Cortex of kidney (tissue), 1 donor: Measurements from ENCODE around the gene FHAD1.
"Not testable (repeated sequence)": the region's sequence is repeated elsewhere in the genome, so short reads cannot be mapped to it uniquely, and the experiment has no call there.

Experiments
- DNase-seq: peaks from one replicate; lab custom pipeline; 2025; lab: John Stamatoyannopoulos, UW

Gene FHAD1

GRCh38 chr1:15418806-15419515 is 171.9 kb downstream of the FHAD1 start:
- DNase-seq, result no peak

- DNase-seq, result no peak
Observed at GRCh38 chr1:15420853-15421465, 173.9 kb downstream of the FHAD1 start.

GRCh38 chr1:15422871-15423270 is 175.8 kb downstream of the FHAD1 start:
- DNase-seq, result no peak

GRCh38 chr1:15423355-15424077 is 176.5 kb downstream of the FHAD1 start:
- DNase-seq, result no peak

DNA sequence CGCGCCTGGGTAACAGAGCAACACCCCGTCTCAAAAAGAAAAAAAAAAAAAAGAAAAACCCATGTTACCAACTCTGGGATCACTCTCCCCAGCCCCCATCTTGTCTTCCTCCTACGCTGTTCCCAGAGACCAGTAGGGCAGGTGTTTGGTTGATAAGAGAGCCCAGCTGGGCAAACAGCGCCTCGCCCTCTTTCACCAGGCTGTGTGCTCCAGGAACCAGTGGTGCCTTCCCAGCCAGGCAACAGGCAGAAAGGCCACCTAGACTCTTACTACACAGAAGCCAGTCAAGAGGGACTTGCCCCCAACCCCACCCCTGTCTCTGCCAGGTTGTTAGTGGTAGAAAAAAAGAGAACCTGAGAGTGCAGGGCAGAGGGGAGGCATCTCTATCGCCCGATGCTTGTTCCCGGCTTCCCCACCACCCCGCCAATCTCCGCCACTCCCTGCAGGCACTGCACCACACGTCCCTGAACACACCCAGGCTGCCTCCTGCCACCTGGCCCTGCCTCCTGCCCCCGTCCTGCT is 177.2 kb downstream of the FHAD1 start:
- DNase-seq, result no peak

GRCh38 chr1:15424981-15425380 is 178.0 kb downstream of the FHAD1 start:
- no peak for DNase-seq

- DNase-seq, result no peak
Observed at GRCh38 chr1:15425521-15425920, 178.5 kb downstream of the FHAD1 start.

GRCh38 chr1:15425958-15426357 is 178.9 kb downstream of the FHAD1 start:
- DNase-seq, result no peak

DNA sequence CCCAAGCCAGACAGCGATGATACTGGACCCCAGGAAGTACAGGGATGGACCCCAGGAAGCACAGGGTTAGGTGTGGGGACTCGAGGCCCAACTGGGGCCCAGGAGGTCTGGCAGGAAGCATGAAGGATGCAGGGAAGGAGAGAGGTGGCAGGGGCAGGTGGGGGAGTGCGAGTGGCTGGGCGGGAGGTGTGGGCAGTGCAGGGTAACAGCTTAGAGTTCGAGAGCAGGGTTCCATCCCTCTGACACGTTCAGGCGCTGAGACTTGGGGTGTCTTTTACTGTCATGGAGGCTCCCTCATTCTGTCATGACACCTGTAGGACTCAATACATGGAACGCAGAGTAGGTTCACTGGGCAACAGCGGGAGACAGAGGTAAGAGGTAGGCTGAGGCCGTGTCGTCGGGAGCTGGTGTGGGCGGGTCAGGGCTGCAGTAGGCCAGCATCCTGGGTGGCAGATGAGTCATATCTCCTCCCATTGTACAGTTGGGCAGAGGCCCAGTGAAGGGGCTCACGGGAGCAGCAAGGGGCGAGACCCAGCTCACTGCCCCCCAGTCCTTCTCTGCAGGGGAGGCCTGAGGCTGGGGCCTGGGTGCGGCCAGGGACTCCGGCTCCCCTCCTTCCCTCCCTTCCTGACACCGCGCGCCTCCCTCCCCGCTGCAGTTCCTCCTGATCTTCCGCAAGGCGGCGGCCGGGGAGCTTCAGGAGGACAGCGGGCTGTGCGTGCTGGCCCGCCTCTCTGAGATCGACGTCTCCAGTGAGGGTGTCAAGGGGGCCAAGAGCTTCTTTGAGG is 179.7 kb downstream of the FHAD1 start:
- DNase-seq, result no peak

DNA sequence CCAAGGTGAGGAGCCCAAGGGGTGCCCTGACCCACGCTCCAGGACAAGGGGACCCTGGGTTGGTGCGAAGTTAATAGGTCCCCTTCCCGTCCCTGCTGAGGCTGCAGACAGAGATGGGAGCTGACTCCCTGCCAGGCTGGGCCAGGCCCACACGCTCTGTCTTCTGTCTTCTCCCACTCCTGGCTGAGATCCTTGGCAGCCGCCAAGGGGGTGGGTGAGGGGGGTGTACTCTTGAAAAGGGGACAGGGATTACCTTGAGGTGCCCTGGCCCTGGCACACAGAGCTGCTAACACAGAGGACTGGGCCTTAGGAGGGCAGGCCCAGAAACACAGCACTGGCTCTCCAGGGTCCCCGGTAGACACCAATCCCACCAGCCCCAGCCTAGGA is 180.2 kb downstream of the FHAD1 start:
- no peak for DNase-seq

DNA sequence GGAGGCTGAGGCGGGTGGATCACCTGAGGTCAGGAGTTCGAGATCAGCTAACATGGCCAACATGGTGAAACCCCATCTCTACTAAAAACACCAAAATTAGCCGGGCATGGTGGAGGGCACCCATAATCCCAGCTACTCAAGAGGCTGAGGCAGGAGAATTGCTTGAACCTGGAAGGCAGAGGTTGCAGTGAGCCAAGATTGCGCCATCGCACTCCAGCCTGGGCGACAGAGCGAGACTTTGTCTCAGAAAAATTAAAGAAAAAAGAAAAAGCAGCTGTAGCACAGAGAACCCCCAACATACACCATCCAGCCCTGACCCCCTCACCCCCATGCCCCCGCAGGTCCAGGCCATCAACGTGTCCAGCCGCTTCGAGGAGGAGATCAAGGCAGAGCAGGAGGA is 181.2 kb downstream of the FHAD1 start:
- DNase-seq, result not testable (repeated sequence)

DNA sequence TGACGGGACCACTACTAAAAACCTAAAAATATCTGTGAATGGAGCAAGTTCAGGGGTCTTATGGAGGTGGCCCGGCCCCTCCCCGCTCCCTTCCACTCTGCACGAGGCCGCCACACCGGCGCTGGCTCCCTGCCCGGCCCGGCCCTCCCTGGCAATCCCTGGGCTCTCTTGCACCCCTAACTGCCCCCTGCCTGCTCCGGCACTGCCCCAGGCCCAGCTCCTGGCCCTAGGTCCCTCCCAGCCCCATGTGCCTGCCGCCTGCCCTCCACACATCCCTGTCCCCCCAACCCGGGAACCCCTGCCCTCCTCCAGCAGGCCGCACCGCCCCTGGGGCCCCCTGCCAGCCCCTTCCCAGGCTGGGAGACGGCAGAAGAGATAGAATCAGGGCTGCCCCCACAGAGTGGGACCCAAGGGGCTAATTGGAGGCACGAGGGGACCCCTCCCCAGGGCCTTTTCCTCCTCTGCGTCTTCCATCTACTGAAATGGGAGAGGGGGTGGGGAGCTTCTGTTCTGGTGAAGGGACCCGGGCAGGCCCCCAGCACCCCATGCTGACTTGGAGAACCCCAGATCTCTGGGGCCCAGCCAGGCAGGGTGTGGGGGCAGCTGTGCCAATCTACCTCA is 181.9 kb downstream of the FHAD1 start:
- no peak for DNase-seq

GRCh38 chr1:15429701-15430149 is 182.7 kb downstream of the FHAD1 start:
- no peak for DNase-seq

DNA sequence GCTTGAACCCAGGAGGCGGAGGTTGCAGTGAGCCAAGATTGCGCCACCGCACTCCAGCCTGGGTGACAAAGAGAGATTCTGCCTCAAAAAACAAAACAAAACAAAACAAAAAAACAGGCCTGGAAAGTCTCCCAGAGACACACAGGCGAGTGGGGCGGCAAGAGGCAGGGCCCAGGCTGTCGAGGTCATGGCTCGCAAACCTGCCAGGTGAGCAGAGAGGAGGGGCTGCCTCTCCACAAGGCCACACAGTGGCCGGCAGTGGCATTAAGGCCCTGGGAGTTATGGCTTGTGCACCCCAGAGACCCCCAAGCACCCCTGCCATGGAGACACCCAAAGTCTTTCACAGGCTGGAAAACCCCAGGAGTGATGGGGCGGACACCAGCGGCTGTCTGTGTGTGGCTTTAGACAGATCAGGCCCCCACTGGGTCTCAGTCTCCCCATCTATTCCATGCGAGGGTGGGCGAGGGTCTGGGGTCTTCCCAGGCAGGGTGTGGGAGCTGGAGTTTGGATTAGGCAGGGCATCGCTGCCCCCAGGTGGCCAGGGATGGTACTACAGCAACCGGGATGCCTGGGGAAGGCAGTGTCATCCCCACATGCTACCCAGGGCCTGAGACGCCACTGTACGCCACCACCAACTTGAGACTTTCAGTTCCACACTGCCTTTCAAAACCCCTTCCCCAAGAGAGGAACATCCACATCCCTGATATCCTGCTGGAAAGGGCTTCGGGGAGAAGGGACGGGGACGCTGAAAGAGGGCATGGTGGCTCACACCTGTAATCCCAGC is 184.0 kb downstream of the FHAD1 start:
- no peak for DNase-seq

DNA sequence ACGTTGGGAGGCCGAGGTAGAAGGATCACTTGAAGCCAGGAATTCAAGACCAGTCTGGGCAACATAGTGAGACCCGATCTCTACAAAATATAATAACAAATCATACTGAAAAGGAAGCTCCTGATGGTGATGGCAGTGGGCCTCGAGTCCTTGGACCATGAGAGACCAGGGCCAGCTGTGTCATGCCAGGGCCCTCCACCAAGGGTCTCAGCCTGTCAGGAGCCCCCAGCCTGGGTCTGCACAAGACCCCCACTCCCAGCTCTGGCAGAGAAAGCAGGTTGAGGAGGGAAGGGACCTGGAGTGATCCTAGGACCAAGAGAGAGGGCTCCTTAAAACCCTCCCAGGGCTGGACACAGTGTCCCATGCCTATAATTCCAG is 184.5 kb downstream of the FHAD1 start:
- no peak for DNase-seq

- DNase-seq, result no peak
Observed at GRCh38 chr1:15432324-15432723, 185.3 kb downstream of the FHAD1 start.

GRCh38 chr1:15433471-15433870 is 186.4 kb downstream of the FHAD1 start:
- no peak for DNase-seq

GRCh38 chr1:15434739-15435138 is 187.7 kb downstream of the FHAD1 start:
- DNase-seq, result not testable (repeated sequence)

- DNase-seq, result no peak
Observed at GRCh38 chr1:15435239-15436077, 188.4 kb downstream of the FHAD1 start.

- no peak for DNase-seq
Observed at GRCh38 chr1:15436881-15437442, 189.9 kb downstream of the FHAD1 start.
